ENCODE measurements around the gene KDM3A. TPM values are rescaled to one million over a fixed set of nuclear protein-coding genes. Genes with fewer than 3 reads are reported as not detected.
A peak's percentile ranks its signal among the peaks of the same experiment; 100 is the strongest.

KDM3A gene
- total RNA-seq, 1 donor from 2014 or later, result 51.2 TPM

- Mint-ChIP-seq H3K4me3 (no peak overlapping the region), H3K9me3 (no peaks in the 10 kb centered on the region), H3K36me3 (ENCODE audit: low read depth) (peaks cover 36% of the 10 kb centered on the region), H3K4me1 (no peaks in the 10 kb centered on the region), H3K27ac (ENCODE audit: unreplicated experiment) (no peak overlapping the region), H3K27me3 (ENCODE audit: low read depth) (no peaks in the 10 kb centered on the region)
- DNase-seq (ENCODE audit: low read depth, low spot score), result no peak
- no peak for TF ChIP-seq CTCF (conservative IDR thresholded peaks at IDR 0.05)
Observed at GRCh38 chr2:86487062-86487461, 45.9 kb downstream of the KDM3A start.

GRCh38 chr2:86488561-86489250 lies 47.5 kb downstream of the KDM3A start:
- TF ChIP-seq CTCF (conservative IDR thresholded peaks at IDR 0.05), result no peak
- Mint-ChIP-seq H3K27ac (ENCODE audit: unreplicated experiment) (peak overlapping the region; percentile 65), H3K4me1 (no peaks in the 10 kb centered on the region), H3K4me3 (no peak overlapping the region), H3K9me3 (no peaks in the 10 kb centered on the region), H3K27me3 (ENCODE audit: low read depth) (no peaks in the 10 kb centered on the region), H3K36me3 (ENCODE audit: low read depth) (peaks cover 37% of the 10 kb centered on the region)
- DNase-seq (ENCODE audit: low read depth, low spot score), result no peak

- no peak for DNase-seq (ENCODE audit: low read depth, low spot score)
- H3K4me3 Mint-ChIP-seq, result no peak overlapping the region
- no peak for TF ChIP-seq CTCF (conservative IDR thresholded peaks at IDR 0.05)
- peaks cover 39% of the 10 kb centered on the region for H3K36me3 Mint-ChIP-seq (ENCODE audit: low read depth)
- no peaks in the 10 kb centered on the region for H3K4me1 Mint-ChIP-seq
- H3K9me3 Mint-ChIP-seq, result no peaks in the 10 kb centered on the region
- H3K27ac Mint-ChIP-seq (ENCODE audit: unreplicated experiment), result no peak overlapping the region
- no peaks in the 10 kb centered on the region for H3K27me3 Mint-ChIP-seq (ENCODE audit: low read depth)
Observed at GRCh38 chr2:86489542-86489941, 48.4 kb downstream of the KDM3A start.

- no peaks in the 10 kb centered on the region for H3K9me3 Mint-ChIP-seq
- H3K36me3 Mint-ChIP-seq (ENCODE audit: low read depth), result peaks cover 39% of the 10 kb centered on the region
- no peak overlapping the region for H3K27ac Mint-ChIP-seq (ENCODE audit: unreplicated experiment)
- TF ChIP-seq CTCF (conservative IDR thresholded peaks at IDR 0.05), result no peak
- no peak for DNase-seq (ENCODE audit: low read depth, low spot score)
- no peaks in the 10 kb centered on the region for H3K27me3 Mint-ChIP-seq (ENCODE audit: low read depth)
- no peak overlapping the region for H3K4me3 Mint-ChIP-seq
- H3K4me1 Mint-ChIP-seq, result no peaks in the 10 kb centered on the region
Observed at GRCh38 chr2:86490245-86490644, 49.1 kb downstream of the KDM3A start.

- Mint-ChIP-seq H3K9me3 (peaks cover 3% of the 10 kb centered on the region), H3K27ac (ENCODE audit: unreplicated experiment) (peak overlapping the region; percentile 30), H3K4me3 (no peak overlapping the region), H3K27me3 (ENCODE audit: low read depth) (no peaks in the 10 kb centered on the region), H3K4me1 (no peaks in the 10 kb centered on the region), H3K36me3 (ENCODE audit: low read depth) (peaks cover 42% of the 10 kb centered on the region)
- no peak for DNase-seq (ENCODE audit: low read depth, low spot score)
- no peak for TF ChIP-seq CTCF (conservative IDR thresholded peaks at IDR 0.05)
Observed at GRCh38 chr2:86491088-86491487, 49.9 kb downstream of the KDM3A start.
